Osteoblast (primary cell): ENCODE measurements around the gene NGEF. TPM values are rescaled to one million over a fixed set of nuclear protein-coding genes. Genes with fewer than 3 reads are reported as not detected.

ENCODE experiments used
- DNase-seq: peaks from one replicate; pipeline ENCODE4 v3.0.0; 2011; ENCODE audit warnings: low spot score, mixed read lengths; ENCODE audit not compliant: insufficient read length; ENCODE audit errors: missing footprints
- H2AFZ ChIP-seq: 2 replicates; pipeline ENCODE4 v1.6.0; 2011; ENCODE audit warnings: mild to moderate bottlenecking, low read length
- H3K27ac ChIP-seq: 2 replicates; pipeline ENCODE4 v1.5.1; 2011; ENCODE audit warnings: mild to moderate bottlenecking, low read depth, low read length, moderate library complexity
- H3K27me3 ChIP-seq: 2 replicates; pipeline ENCODE4 v1.6.0; 2012; ENCODE audit warnings: mild to moderate bottlenecking, control low read depth, inconsistent platforms, low read length, moderate library complexity; ENCODE audit not compliant: insufficient read depth
- H3K36me3 ChIP-seq: 2 replicates; pipeline ENCODE4 v1.5.1; 2011; ENCODE audit warnings: mild to moderate bottlenecking, low read length, control low read depth, moderate library complexity; ENCODE audit not compliant: insufficient read depth
- H3K4me1 ChIP-seq: 2 replicates; pipeline ENCODE4 v1.5.1; 2011; ENCODE audit warnings: mild to moderate bottlenecking, low read length, control low read depth, moderate library complexity; ENCODE audit not compliant: insufficient read depth
- H3K4me2 ChIP-seq: 2 replicates; pipeline ENCODE4 v1.6.0; 2011; ENCODE audit warnings: mild to moderate bottlenecking, low read length; ENCODE audit not compliant: insufficient read depth
- H3K4me3 ChIP-seq: fragments of 200-600 bp; sonication (generic); 3 replicates; pipeline ENCODE4 v1.5.1; 2012; ENCODE audit warnings: mild to moderate bottlenecking, low read length, inconsistent platforms; ENCODE audit not compliant: insufficient read depth
- H3K79me2 ChIP-seq: 2 replicates; pipeline ENCODE4 v1.6.0; 2012; ENCODE audit warnings: mild to moderate bottlenecking, low read length, control low read depth, inconsistent platforms; ENCODE audit not compliant: insufficient read depth
- H3K9me3 ChIP-seq: 2 replicates; pipeline ENCODE4 v1.5.1; 2011; ENCODE audit warnings: low read depth, low read length, control low read depth
- H4K20me1 ChIP-seq: 2 replicates; pipeline ENCODE4 v1.6.0; 2012; ENCODE audit warnings: mild to moderate bottlenecking, low read length, control low read depth; ENCODE audit not compliant: insufficient read depth
- CTCF ChIP-seq: IDR thresholded peaks from 2 replicates; pipeline ENCODE4 v1.5.1; 2011; ENCODE audit warnings: mild to moderate bottlenecking, low read depth, low read length, moderate library complexity; ENCODE audit errors: extremely low read depth
- total RNA-seq: library from RNA; depleted of rRNA; stranded (reverse); fragments of >200 nt; gene quantifications from 2 replicates; pipeline ENCODE4 v1.2.3, GENCODE V29; 2012

The NGEF gene
- total RNA-seq, 1 donor, result not detected

- Histone ChIP-seq H3K27me3 (peaks cover 4% of the 10 kb centered on the region), H3K36me3 (no peaks in the 10 kb centered on the region), H3K27ac (no peak overlapping the region), H3K4me1 (peaks cover 6% of the 10 kb centered on the region), H4K20me1 (no peaks in the 10 kb centered on the region), H3K4me2 (no peak overlapping the region), H3K4me3 (no peak overlapping the region), H3K9me3 (no peaks in the 10 kb centered on the region), H2AFZ (no peak overlapping the region), H3K79me2 (no peaks in the 10 kb centered on the region)
- DNase-seq, result no peak
- no peak for TF ChIP-seq CTCF
Observed at GRCh38 chr2:232974396-232974795, 38.7 kb downstream of the NGEF start.

- Histone ChIP-seq H3K9me3 (no peaks in the 10 kb centered on the region), H3K79me2 (no peaks in the 10 kb centered on the region), H2AFZ (no peak overlapping the region), H3K4me3 (no peak overlapping the region), H3K4me2 (no peak overlapping the region), H3K27ac (no peak overlapping the region), H3K27me3 (peaks cover 4% of the 10 kb centered on the region), H3K36me3 (no peaks in the 10 kb centered on the region), H3K4me1 (peaks cover 4% of the 10 kb centered on the region), H4K20me1 (no peaks in the 10 kb centered on the region)
- DNase-seq, result no peak
- TF ChIP-seq CTCF, result no peak
Observed at GRCh38 chr2:232973796-232974195, 39.3 kb downstream of the NGEF start.

GRCh38 chr2:232973011-232973735 lies 39.9 kb downstream of the NGEF start:
- no peaks in the 10 kb centered on the region for H3K36me3 ChIP-seq
- H3K4me1 ChIP-seq, result no peaks in the 10 kb centered on the region
- no peaks in the 10 kb centered on the region for H3K9me3 ChIP-seq
- no peak overlapping the region for H2AFZ ChIP-seq
- peaks cover 4% of the 10 kb centered on the region for H3K27me3 ChIP-seq
- TF ChIP-seq CTCF, result no peak
- no peak for DNase-seq
- no peak overlapping the region for H3K27ac ChIP-seq
- H3K79me2 ChIP-seq, result no peaks in the 10 kb centered on the region
- H3K4me3 ChIP-seq, result no peak overlapping the region
- H3K4me2 ChIP-seq, result no peak overlapping the region
- no peaks in the 10 kb centered on the region for H4K20me1 ChIP-seq

GRCh38 chr2:232971744-232972143 lies 41.3 kb downstream of the NGEF start:
- TF ChIP-seq CTCF, result no peak
- Histone ChIP-seq H3K27me3 (peaks cover 4% of the 10 kb centered on the region), H3K4me1 (no peaks in the 10 kb centered on the region), H4K20me1 (no peaks in the 10 kb centered on the region), H3K36me3 (no peaks in the 10 kb centered on the region), H3K4me3 (no peak overlapping the region), H2AFZ (no peak overlapping the region), H3K79me2 (no peaks in the 10 kb centered on the region), H3K4me2 (no peak overlapping the region), H3K9me3 (no peaks in the 10 kb centered on the region), H3K27ac (no peak overlapping the region)
- no peak for DNase-seq
